ENCODE results near the gene COX4I1.
A peak's percentile ranks its signal among the peaks of the same experiment; 100 is the strongest.

COX4I1 gene

GRCh38 chr16:85757341-85757822, 42.1 kb upstream of the COX4I1 start:
- DNase-seq, result no peak
- Histone ChIP-seq H3K4me3 (ENCODE audit: low read depth, low read length) (no peak overlapping the region), H3K9me3 (ENCODE audit: severe bottlenecking) (no peaks in the 10 kb centered on the region), H3K36me3 (no peaks in the 10 kb centered on the region), H3K27me3 (ENCODE audit: insufficient read depth, low read depth, severe bottlenecking) (no peaks in the 10 kb centered on the region), H3K27ac (no peak overlapping the region)
- no peak for TF ChIP-seq CTCF (IDR thresholded peaks at IDR 0.05; ENCODE audit: low read depth, low read length)

GRCh38 chr16:85759136-85759535, 40.4 kb upstream of the COX4I1 start:
- Histone ChIP-seq H3K4me3 (ENCODE audit: low read depth, low read length) (no peak overlapping the region), H3K27me3 (ENCODE audit: insufficient read depth, low read depth, severe bottlenecking) (no peaks in the 10 kb centered on the region), H3K36me3 (no peaks in the 10 kb centered on the region), H3K27ac (no peak overlapping the region), H3K9me3 (ENCODE audit: severe bottlenecking) (no peaks in the 10 kb centered on the region)
- TF ChIP-seq CTCF (IDR thresholded peaks at IDR 0.05; ENCODE audit: low read depth, low read length), result no peak
- DNase-seq, result no peak

GRCh38 chr16:85759631-85760419, 39.7 kb upstream of the COX4I1 start:
- H3K36me3 ChIP-seq, result no peaks in the 10 kb centered on the region
- H3K4me3 ChIP-seq (ENCODE audit: low read depth, low read length), result no peak overlapping the region
- peak; percentile 45 for TF ChIP-seq CTCF (IDR thresholded peaks at IDR 0.05; ENCODE audit: low read depth, low read length)
- DNase-seq, result no peak
- no peak overlapping the region for H3K27ac ChIP-seq
- H3K9me3 ChIP-seq (ENCODE audit: severe bottlenecking), result no peaks in the 10 kb centered on the region
- H3K27me3 ChIP-seq (ENCODE audit: insufficient read depth, low read depth, severe bottlenecking), result no peaks in the 10 kb centered on the region

- Histone ChIP-seq H3K36me3 (no peaks in the 10 kb centered on the region), H3K4me3 (ENCODE audit: low read depth, low read length) (no peak overlapping the region), H3K9me3 (ENCODE audit: severe bottlenecking) (no peaks in the 10 kb centered on the region), H3K27ac (no peak overlapping the region), H3K27me3 (ENCODE audit: insufficient read depth, low read depth, severe bottlenecking) (no peaks in the 10 kb centered on the region)
- TF ChIP-seq CTCF (IDR thresholded peaks at IDR 0.05; ENCODE audit: low read depth, low read length), result no peak
- no peak for DNase-seq
These were observed 37.6 kb upstream of the COX4I1 start for GRCh38 chr16:85761861-85762260.

- H3K27me3 ChIP-seq (ENCODE audit: insufficient read depth, low read depth, severe bottlenecking), result no peaks in the 10 kb centered on the region
- H3K4me3 ChIP-seq (ENCODE audit: low read depth, low read length), result no peak overlapping the region
- H3K36me3 ChIP-seq, result no peaks in the 10 kb centered on the region
- no peak overlapping the region for H3K27ac ChIP-seq
- DNase-seq, result no peak
- H3K9me3 ChIP-seq (ENCODE audit: severe bottlenecking), result no peaks in the 10 kb centered on the region
- TF ChIP-seq CTCF (IDR thresholded peaks at IDR 0.05; ENCODE audit: low read depth, low read length), result no peak
These were observed 36.5 kb upstream of the COX4I1 start for GRCh38 chr16:85762970-85763369.

- Histone ChIP-seq H3K36me3 (no peaks in the 10 kb centered on the region), H3K9me3 (ENCODE audit: severe bottlenecking) (no peaks in the 10 kb centered on the region), H3K27ac (no peak overlapping the region), H3K27me3 (ENCODE audit: insufficient read depth, low read depth, severe bottlenecking) (no peaks in the 10 kb centered on the region), H3K4me3 (ENCODE audit: low read depth, low read length) (no peak overlapping the region)
- no peak for DNase-seq
- TF ChIP-seq CTCF (IDR thresholded peaks at IDR 0.05; ENCODE audit: low read depth, low read length), result no peak
These were observed 35.9 kb upstream of the COX4I1 start for GRCh38 chr16:85763616-85764015.
